Parathyroid adenoma (tissue), 2 donors: Measurements from ENCODE around the gene DFFB.

ENCODE experiments used
- H2AFZ ChIP-seq: fragments of 300-600 bp; sonication (generic); one replicate; pipeline ENCODE4 v1.7.0; 2017; ENCODE audit warnings: antibody characterized with exemption, mild to moderate bottlenecking
- H3K27ac ChIP-seq: fragments of 300-600 bp; sonication (generic); one replicate; pipeline ENCODE4 v1.7.0; 2017
- H3K27me3 ChIP-seq: fragments of 300-600 bp; sonication (generic); one replicate; pipeline ENCODE4 v1.7.0; 2017; ENCODE audit warnings: low read length; ENCODE audit not compliant: control insufficient read depth, insufficient read depth
- H3K36me3 ChIP-seq: fragments of 300-600 bp; sonication (generic); one replicate; pipeline ENCODE4 v1.7.0; 2017; ENCODE audit warnings: low read length; ENCODE audit not compliant: control insufficient read depth, insufficient read depth
- H3K4me1 ChIP-seq: fragments of 300-600 bp; sonication (generic); one replicate; pipeline ENCODE4 v1.7.0; 2017; ENCODE audit warnings: control low read depth
- H3K4me2 ChIP-seq: fragments of 300-600 bp; sonication (generic); one replicate; pipeline ENCODE4 v1.7.0; 2017; ENCODE audit warnings: low read length
- H3K4me3 ChIP-seq: fragments of 300-600 bp; sonication (generic); one replicate; pipeline ENCODE4 v1.7.0; 2017; ENCODE audit warnings: low read depth, low read length
- H3K79me2 ChIP-seq: fragments of 300-600 bp; sonication (generic); one replicate; pipeline ENCODE4 v1.7.0; 2017; ENCODE audit warnings: control low read depth
- H3K9ac ChIP-seq: fragments of 300-600 bp; sonication (generic); one replicate; pipeline ENCODE4 v1.7.0; 2017; ENCODE audit warnings: mild to moderate bottlenecking
- H3K9me3 ChIP-seq: fragments of 300-600 bp; sonication (generic); one replicate; pipeline ENCODE4 v1.7.0; 2017; ENCODE audit warnings: low read length; ENCODE audit not compliant: control insufficient read depth
- CTCF ChIP-seq: fragments of 300-600 bp; sonication (generic); IDR thresholded peaks from one replicate; pipeline ENCODE4 v1.7.0; 2017; ENCODE audit warnings: antibody characterized with exemption, mild to moderate bottlenecking
- donor health status: primary hyperparathyroidism.

DFFB gene

GRCh38 chr1:3814065-3814464, 43.2 kb upstream of the DFFB start:
- Histone ChIP-seq H3K4me1 (no peaks in the 10 kb centered on the region), H3K79me2 (no peaks in the 10 kb centered on the region), H3K27ac (no peak overlapping the region), H3K4me2 (no peak overlapping the region), H3K9me3 (no peaks in the 10 kb centered on the region), H3K4me3 (no peak overlapping the region), H3K27me3 (no peaks in the 10 kb centered on the region), H3K36me3 (no peaks in the 10 kb centered on the region), H2AFZ (no peak overlapping the region), H3K9ac (no peak overlapping the region)
- TF ChIP-seq CTCF = no peak

- H3K27me3 ChIP-seq = no peaks in the 10 kb centered on the region
- H3K4me2 ChIP-seq = no peak overlapping the region
- H3K9me3 ChIP-seq = no peaks in the 10 kb centered on the region
- H3K4me3 ChIP-seq = no peak overlapping the region
- no peak overlapping the region for H3K9ac ChIP-seq
- H3K36me3 ChIP-seq = no peaks in the 10 kb centered on the region
- TF ChIP-seq CTCF = no peak
- no peak overlapping the region for H2AFZ ChIP-seq
- H3K4me1 ChIP-seq = no peaks in the 10 kb centered on the region
- H3K27ac ChIP-seq = no peak overlapping the region
- H3K79me2 ChIP-seq = no peaks in the 10 kb centered on the region
Measured at GRCh38 chr1:3814771-3815561, 42.3 kb upstream of the DFFB start.

- H3K27me3 ChIP-seq = no peaks in the 10 kb centered on the region
- no peaks in the 10 kb centered on the region for H3K9me3 ChIP-seq
- H3K79me2 ChIP-seq = no peaks in the 10 kb centered on the region
- H3K9ac ChIP-seq = no peak overlapping the region
- no peak overlapping the region for H3K4me3 ChIP-seq
- H3K27ac ChIP-seq = no peak overlapping the region
- TF ChIP-seq CTCF = no peak
- no peak overlapping the region for H3K4me2 ChIP-seq
- H3K4me1 ChIP-seq = no peaks in the 10 kb centered on the region
- no peak overlapping the region for H2AFZ ChIP-seq
- H3K36me3 ChIP-seq = no peaks in the 10 kb centered on the region
Measured at GRCh38 chr1:3816331-3817137, 40.7 kb upstream of the DFFB start.

GRCh38 chr1:3817138-3817740, 40.0 kb upstream of the DFFB start:
- H3K9ac ChIP-seq = no peak overlapping the region
- no peaks in the 10 kb centered on the region for H3K4me1 ChIP-seq
- no peaks in the 10 kb centered on the region for H3K36me3 ChIP-seq
- H3K79me2 ChIP-seq = no peaks in the 10 kb centered on the region
- no peaks in the 10 kb centered on the region for H3K27me3 ChIP-seq
- no peak overlapping the region for H3K4me2 ChIP-seq
- no peak overlapping the region for H3K4me3 ChIP-seq
- H3K9me3 ChIP-seq = no peaks in the 10 kb centered on the region
- no peak overlapping the region for H3K27ac ChIP-seq
- no peak overlapping the region for H2AFZ ChIP-seq
- TF ChIP-seq CTCF = no peak
